Activated CD4-positive, alpha-beta T cell treated with anti-CD3 and anti-CD28 coated beads for 48 hours (primary cell): ENCODE measurements around the gene TMC4.
"Not testable (repeated sequence)": the region's sequence is repeated elsewhere in the genome, so short reads cannot be mapped to it uniquely, and the experiment has no call there.

Source experiments
- DNase-seq: peaks from one replicate; pipeline ENCODE4 v3.0.0-alpha.2; 2020

TMC4 gene

DNA sequence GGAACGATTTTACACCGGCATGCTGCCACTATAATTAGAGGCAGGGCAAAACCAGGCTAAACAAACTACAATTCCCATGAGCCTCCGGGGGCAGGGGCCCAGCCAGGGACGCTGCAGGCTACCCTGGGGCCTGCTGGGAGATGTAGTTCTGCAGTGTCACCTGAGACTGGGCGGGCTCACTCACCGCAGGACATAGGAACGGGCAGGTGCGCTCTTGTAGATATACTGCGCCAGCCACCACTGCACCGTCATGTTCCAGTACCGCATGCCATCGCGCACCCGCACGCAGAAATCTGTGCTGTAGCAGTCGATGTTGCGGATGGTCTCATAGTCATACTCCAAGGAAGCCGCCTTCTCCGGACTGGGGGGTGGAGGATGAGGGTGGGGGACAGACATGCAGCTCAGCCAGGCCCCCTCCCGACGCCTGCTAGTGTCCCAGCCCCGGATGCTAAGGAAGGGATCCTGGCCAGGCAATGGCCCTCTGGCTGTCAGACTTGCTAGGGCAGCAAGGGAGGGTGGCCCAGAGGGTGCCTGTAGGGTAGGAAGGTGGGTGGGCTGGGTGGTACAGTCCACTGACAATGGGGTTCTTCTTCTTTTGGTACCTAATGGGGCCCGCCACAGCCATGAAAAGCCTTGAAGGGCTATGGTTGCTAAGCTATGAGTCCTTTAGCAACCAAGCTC is 5.8 kb upstream of the TMC4 start:
- peak; percentile 62 for DNase-seq

DNA sequence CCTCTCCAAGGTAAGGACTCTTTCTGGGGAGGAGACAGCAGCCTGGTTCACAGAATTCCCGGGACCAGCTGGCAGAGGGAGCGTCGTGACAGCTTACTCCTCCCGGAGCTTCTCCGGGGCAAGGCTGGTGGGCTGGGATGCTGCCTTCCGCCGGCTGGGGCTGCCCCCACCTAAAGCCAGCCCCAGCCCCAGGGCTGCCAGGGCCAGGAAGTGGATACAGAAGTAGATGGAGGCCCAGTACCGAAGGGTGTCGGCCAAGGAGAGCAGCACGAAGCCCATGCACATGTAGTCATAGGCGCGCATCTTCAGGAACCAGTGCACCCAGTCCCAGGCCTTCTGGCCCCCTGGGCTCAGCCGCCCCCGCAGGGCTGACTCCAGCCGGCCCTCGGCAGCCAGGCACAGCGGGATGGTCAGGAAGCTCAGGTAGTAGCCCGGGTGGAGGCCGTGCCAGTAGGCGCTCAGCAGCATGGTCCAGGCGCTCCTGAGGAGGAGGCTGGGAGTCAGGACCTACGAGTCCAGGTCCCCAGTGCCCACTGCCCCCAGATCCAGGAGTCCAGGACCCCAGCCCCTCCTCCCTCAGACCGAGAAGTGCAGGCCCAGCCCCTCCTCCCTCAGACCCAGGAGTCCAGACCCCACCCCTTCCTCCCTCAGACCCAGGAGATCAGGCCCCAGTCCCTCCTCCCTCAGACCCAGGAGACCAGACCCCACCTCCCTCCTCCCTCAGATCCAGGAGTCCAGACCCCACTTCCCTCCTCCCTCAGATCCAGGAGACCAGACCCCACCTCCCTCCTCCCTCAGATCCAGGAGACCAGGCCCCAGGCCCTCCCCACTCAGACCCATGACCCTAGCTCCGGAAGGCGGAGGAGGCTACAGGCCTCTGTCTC is 1.2 kb upstream of the TMC4 start:
- DNase-seq, result no peak

DNA sequence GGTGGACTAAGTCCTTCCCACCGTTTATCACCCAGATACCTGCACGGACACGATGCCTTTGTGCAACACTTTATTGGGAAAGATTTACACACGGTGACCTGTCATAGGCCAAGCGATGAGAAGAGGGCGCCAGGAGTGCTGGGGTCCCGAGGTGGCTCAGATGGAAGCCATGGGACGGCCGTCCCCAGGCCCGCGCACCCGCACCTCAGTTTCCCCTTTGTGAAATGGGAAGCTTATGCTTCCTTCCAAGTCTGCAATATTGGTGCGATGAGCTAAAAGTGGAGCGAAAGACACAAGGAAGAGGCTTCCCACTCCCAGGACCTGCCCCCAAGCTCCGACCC is 369 bp upstream of the TMC4 start:
- DNase-seq, result no peak

DNA sequence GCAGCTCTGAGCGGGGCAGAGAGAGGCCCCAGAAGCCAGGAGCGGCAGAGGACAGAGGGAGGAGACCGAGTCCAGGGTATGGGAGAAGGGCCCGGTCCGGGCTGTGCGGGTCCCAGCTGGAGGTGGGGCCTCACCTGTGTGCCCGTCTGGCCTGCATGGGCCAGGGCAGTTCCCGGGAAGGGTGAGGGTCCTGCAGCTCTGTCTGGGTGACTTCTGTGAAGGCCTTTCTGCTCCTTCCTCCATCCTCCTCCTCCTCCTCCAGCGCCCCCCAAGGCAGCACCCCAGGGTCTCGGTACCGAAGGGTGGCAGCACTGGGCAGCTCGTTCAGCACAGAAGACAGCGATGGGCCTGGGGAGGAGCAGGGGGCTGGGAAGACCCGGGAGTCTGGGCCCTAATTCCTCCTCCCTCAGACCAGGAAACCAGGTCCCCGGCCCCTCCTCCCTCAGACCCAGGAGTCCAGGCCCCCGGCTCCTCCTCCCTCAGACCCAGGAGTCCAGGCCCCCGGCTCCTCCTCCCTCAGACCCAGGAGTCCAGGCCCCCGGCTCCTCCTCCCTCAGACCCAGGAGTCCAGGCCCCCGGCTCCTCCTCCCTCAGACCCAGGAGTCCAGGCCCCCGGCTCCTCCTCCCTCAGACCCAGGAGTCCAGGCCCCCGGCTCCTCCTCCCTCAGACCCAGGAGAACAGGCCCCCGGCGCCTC is 1.1 kb downstream of the TMC4 start:
- not testable (repeated sequence) for DNase-seq

DNA sequence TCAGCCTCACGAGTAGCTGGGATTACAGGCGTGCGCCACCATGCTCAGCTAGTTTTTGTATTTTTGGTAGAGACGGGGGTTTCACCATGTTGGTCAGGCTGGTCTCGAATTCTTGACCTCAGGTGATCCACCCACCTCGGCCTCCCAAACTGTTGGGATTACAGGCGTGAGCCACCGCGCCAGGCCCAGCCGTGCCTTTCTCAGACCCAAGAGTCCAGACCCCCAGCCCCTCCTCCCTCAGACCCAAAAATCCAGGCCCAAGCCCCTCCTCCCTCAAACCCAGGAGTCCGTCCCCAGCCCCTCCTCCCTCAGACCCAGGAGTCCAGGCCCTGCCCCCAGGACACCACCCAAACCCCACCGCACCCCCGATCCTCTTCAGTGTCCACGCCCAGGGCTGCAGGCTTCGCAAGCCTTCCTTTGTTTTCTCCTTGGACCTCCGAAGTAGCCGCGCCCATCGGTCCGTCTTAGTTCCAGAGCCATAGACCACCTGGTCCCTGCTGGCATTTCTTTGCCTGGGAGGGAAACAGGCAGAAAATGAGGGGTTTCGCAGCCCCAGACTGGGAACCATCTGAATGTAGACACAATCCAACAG is 3.7 kb downstream of the TMC4 start:
- no peak for DNase-seq

DNA sequence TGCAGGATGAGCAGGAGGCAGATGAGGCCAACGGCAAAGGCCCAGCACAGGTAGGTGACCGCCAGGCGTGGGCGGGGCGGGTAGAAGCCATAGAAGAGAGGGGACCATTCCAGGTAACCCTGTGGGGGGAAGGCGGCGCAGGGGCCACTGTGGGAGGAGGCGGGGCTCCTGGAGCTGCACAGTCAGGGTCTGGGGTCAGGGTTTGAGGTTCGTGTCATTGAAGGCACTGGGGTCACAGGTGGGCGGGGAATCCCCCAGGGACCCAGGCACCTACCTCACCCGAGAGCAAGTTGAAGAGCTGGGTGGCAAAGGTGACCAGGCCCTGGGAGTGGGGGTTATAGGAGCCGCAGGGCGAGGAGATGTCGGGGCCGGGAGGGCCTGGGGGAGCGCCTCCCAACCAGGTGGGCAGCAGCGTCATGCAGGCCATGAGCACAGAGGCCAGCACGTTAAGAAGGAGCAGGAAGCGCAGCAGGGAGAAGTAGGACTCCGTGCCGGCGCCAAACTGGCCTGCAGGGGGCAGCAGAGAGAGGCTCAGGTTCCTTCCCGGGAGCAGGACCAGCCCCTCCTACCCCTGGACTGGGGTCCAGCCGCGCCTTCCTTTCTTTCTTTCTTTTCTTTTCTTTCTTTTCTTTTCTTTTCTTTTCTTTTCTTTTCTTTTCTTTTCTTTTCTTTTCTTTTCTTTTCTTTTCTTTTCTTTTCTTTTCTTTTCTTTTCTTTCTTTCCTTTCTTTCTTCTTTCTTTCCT is 4.6 kb downstream of the TMC4 start:
- peak; percentile 96 for DNase-seq

DNA sequence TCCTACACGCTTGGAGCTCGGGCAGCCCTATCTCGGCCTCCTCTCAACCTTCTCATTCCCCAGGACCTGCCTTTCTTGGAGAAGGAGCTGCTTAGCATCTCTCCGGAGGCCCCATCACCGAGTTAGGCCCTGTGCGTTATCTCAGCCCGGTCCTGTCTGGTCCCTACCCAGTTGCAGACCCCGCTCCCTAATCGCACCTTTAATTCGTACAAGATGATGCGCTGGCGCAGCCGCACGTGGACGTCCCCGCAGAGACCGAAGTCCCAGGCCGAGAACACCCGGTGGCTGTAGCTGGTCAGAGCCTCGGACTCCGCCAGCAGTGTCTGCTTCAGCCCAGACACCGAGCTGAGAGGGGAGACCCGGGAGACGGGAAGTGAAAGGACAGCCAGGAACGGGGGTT is 7.7 kb downstream of the TMC4 start:
- DNase-seq, result no peak

DNA sequence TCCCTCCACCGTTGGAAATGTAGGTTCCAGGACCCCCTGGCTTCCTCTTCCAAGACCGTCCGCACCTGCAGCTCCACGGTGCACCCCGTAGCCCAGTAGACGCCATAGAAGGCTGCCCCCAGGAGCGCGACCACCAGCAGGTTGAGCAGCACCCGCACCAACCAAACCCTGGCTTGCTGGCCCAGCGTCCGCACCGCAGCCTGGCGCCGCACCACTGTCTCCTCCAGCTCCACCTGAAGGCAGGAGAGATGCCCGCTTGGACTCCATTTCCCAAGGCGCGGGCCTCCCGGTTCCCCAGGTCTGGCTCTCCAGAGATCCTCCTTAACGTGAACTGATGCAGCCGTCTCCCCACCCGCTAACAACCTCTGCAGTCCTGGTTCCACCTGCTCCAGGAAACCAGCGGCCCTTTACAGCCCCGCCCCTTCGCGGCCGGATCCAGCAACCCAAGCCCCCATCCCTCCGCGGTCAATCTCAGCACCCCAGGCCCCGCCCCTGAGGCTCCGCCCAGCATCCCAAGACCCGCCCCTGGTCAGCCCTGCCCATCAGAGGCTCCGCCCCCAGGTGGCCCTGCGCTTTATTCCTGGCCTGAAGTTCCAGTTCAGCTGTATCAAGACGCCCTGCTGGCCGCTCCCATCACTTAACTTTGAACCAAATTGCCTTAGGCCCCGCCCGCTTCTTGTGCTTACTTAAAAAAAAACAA is 8.4 kb downstream of the TMC4 start:
- DNase-seq, result peak; percentile 79

DNA sequence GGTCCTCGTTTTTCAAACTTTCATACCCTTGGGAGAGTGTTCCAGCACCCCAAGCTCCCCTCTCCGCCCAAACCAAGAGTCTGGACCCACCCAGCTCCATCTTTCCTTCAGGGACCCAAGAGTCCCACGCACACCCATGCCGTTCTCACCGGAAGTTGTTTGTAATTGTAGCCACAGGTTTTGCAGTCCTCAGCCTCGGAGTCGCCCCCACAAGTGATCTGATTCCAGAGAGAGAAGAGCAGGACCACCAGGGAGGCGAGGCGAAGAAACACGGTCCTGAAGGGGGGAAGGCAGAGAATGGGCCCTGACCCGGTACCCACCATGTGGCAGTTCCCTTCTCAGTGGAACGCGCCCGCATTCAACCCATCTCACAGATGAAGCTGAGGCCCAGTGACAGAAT is 10.1 kb downstream of the TMC4 start:
- no peak for DNase-seq

DNA sequence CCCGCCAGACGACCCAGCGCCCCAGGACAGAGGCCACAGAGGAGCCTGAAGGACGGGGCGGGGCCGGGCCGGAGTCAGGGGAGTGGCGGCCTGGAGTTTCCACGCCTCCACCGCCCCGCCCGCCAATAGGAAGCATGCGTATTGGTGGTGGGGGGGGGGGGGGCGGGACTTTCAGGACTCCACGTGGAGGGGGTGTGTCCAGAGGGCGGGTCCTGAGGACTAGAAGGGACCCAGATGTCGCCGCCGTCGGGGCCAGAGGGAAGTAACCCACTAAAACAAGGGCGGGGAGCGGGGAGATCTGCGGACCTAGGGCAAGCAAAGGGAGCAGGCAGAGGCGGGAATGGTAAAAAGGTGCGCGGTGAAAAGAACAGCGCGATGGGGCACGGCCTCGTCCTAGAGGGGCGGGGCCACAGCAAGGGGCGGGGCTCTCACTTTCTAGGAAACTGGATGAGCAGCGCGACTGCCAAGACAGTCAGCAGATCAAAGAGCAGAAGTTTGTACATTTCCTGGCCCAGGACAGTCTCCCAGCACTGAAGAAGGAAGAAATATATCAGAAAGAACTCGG is 10.6 kb downstream of the TMC4 start:
- DNase-seq, result peak; percentile 90

DNA sequence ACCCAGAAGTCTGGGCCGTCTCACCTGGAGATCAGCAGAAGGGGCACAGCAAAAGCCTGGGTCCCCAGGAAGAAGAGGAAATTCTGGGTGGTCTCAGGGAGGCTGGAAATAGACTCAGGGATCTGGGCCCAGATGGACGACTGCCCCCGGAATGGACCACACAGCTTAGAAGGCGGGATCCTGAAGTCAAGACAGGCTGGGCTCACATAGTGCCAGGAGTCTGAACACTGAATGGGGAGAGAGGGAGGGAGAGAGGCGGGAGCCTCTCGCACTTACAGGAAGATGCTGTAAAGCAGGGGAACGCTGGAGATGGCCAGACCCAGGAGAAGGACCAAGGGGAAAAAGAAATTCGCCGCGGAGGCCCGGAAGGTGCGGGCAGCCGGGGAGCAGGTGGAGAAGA is 12.1 kb downstream of the TMC4 start:
- no peak for DNase-seq

DNA sequence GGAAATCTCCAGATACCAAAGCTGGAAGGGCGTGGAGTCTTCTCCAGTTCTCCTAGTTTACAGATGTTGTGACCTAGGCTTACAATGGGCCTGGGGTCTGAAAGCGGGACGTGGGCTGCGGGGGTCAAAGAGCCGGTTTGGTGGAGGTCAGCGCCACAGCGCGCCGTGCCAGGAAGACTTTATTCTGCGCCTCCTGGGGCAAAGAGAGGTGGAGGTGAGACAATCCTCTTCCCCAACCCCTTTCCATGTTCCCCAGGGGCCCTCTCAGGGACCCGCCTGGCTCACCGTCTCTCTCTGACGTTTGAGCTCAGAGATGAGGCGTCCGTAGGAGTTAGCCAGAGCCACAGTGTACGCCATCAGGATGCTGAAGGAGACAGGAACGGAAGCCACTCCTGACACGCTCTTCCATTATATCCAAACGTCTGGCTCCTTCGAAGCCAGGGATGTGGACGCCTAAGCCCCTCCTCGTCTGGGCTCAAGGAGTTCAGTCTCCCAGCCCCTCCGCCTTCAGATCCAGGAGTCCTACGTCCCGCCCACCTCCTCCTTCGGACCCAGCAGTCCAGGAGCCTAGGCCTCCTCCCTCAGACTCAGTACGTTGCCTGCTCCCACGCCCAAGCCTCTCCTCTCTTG is 12.7 kb downstream of the TMC4 start:
- DNase-seq, result peak; percentile 22

DNA sequence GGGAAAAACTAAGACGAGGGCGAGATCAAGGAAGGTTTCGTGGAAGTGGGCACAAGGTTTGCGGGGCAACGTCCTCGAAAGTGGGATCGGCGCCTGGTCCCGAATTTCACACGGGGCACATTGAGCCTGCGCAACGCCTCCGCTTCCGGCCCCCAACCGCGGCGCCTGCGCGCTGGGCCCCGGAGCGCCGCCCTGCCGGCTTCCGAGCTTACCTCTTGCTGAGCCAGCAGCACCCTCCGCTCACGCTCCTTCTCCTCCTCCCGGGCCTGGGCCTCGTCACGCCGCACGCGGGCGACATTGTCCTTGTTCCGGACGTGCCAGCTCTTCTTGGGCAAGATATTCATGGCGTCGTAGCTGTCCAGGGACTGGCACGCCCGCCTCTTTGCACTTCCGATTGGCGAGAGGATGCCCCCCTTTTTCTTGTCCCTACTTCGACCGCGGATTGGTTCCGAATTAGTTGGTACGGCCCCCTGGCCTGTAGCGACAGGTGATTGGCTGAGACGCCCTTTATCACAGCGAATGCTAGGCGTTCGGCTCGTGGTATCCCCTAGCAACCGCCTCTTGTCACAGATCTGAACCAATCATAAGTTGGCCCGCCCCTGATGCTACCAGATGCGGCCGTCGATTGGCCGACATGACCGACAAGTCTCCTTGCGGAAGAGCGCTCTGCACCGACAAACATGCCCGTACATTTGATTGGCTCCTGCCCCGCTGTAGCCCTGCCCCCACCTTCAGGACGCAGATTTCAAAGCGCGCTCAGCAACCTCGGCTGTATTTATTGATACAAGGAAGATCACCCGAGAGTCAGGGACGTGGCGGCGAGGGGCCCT is 13.4 kb downstream of the TMC4 start, which contains the start of gene LENG1:
Gene LENG1 (minus strand): TSS at position 370 of the 830 bp plus-strand sequence. CDS start 26 bp downstream, at position 344.
- peak; percentile 99 for DNase-seq

DNA sequence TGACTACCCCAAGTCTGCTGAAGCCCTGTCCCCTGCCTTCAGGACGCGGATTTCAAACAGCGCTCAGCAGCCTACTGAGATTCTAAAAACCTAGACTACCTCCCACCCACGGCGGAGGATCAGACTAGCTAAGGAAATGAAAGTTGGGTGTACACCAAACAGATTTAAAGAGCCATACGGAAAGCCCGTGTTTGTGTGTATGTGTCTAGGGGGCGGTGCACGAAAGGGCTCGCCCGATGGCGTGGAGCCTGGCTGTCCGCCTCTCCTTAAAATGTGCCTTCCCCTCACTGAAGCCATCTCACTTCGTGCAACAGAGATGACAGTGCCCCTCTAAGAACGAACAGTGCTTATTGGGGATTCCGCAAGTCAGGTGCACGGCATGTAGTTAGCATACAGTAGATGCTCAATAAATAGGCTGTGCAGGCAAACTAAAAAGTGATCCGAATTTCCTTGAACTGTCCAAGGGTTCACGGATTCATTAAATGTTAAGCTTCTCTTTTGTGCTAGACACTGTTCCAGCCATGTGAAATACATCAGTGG is 14.1 kb downstream of the TMC4 start:
- DNase-seq, result peak; percentile 58

DNA sequence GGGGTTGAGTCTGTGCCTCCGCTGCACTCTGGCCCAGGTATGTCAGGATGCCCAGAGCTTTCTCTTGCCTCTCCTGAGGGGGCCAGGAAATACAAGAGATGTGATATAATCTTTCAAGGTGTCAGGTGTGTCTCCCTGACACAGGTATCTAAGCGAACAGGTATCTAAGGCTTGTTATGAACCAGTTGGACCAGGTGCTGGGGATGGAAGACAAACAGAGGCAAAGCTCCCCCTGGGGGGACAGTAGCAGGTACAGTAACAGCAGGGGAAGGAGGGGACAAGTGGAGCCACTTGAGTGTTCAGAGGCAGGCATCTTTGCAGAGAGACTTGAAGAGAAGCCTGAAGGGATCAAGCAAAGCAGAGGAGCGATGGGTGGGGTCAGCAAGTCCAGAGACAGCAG is 16.0 kb downstream of the TMC4 start:
- DNase-seq, result no peak

DNA sequence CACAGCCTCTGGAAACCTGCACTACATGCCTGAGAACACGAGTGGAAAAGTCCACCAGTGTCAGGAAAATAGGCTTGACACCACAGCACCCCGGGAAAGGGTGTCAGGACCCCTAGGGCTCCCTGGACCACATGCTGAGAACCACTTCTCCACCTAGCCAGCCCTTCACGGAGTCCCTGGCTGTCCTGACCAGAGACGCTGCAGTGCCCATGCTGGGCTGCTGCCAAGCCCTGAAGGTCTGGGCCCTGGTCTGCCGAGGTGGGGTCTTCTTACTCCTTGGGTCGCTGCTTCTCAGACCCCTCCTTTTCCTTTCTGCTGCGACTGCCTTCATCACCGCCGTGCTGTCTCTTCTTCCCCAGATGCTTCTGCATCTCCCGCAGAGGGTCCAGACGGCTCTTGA is 16.5 kb downstream of the TMC4 start:
- DNase-seq, result no peak

DNA sequence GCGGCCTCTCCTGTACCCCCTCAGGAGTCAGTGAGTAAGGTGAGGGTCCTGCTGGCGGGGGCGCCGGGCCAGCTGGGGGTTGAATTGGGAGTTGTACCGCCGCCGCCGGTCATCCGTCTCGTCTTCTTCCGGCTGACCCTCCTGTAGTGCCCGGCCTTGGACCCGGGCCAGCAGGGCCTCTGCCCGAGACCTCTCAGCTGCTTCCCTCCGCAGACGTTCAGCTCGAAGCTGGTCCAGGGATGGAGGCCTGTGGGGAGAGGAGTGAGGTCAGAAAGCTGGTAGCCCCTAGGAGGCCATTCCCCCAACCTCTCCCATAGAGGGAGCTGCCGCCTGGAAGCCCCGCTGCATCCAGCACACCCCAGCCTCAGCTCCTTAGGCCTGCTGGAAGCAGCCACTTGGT is 17.3 kb downstream of the TMC4 start:
- no peak for DNase-seq

DNA sequence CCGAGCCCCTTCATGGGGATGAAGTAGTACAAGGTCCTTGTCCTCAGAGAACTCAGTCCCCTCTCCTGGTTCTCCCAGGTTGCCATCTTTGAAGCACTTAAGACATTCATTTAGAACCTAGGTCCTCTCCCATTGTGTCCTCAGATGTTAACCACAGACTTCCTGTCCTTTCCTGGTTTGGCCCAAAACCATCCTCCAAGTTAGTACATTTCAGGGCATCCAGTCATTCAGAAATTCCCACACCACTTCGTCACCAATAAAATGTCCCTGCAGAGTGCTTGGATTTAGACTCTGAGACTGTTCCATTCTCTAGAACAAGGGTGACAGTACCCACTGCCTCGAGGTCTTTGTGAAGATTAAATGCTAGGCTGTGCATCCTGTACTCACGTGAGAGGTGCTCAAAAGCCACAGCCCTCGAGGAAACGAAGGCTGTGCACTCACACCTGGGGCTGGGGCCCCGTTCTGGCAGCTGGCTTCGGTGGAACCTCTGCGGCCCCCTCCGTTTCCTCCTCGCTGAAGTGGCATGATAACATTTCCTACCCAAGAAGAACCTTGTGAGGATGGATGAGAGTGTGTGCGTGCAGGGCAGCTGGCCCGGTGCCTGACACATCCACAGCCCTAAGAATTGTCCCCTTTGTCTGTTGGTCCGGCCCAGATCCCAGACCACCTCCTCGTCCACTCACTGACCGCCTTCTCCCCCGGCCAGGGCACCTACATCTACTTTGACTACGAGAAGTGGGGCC is 18.2 kb downstream of the TMC4 start:
- DNase-seq, result peak; percentile 58

DNA sequence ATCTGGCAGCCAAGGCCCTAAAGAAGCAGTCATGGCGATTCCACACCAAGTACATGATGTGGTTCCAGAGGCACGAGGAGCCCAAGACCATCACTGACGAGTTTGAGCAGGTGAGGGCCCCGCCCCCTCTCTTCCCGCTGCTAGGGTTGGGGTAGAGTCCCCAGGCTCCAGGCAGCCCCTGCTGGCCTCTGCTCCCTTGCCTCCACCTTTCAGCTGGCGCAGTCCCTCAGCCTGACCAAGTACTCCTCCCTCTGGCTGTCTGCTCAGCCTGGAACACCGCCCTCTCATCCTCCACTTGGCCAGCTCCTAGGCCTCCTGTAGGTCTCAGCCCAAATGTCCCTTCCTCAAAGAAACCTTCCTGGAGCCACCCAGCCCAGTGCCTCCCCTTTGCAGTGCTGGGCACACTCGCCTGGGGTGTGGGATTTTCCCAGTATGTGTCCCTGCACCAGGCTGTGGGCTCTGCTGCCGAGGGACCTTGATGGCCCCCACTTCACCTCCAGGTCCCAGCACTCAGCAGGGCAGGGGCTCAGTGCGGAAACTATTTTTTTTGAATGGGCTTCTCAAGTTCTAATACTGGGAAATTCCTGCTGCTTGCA is 19.1 kb downstream of the TMC4 start:
- no peak for DNase-seq
